ENCODE results near the gene CYB5A. TPM values are rescaled to one million over a fixed set of nuclear protein-coding genes. Genes with fewer than 3 reads are reported as not detected.
"Not testable (repeated sequence)": the region's sequence is repeated elsewhere in the genome, so short reads cannot be mapped to it uniquely, and the experiment has no call there.

CYB5A gene
- total RNA-seq, 4 donors from 2014 or later, result 53.8 to 118 (median 75.2) TPM

GRCh38 chr18:74310411-74310810, 18.6 kb upstream of the CYB5A start:
- TF ChIP-seq EP300 (IDR thresholded peaks at IDR 0.05) (no peak), POLR2AphosphoS5 (IDR thresholded peaks at IDR 0.05) (no peak)
- TF ChIP-seq, protein P1, sequence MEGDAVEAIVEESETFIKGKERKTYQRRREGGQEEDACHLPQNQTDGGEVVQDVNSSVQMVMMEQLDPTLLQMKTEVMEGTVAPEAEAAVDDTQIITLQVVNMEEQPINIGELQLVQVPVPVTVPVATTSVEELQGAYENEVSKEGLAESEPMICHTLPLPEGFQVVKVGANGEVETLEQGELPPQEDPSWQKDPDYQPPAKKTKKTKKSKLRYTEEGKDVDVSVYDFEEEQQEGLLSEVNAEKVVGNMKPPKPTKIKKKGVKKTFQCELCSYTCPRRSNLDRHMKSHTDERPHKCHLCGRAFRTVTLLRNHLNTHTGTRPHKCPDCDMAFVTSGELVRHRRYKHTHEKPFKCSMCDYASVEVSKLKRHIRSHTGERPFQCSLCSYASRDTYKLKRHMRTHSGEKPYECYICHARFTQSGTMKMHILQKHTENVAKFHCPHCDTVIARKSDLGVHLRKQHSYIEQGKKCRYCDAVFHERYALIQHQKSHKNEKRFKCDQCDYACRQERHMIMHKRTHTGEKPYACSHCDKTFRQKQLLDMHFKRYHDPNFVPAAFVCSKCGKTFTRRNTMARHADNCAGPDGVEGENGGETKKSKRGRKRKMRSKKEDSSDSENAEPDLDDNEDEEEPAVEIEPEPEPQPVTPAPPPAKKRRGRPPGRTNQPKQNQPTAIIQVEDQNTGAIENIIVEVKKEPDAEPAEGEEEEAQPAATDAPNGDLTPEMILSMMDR (IDR thresholded peaks at IDR 0.05), result peak; percentile 6 to 38 (median 28)
- ATAC-seq, result peak; percentile 51
- WGBS, 2 donors (ENCODE audit: low coverage in 1 of 2), result 31 to 56% methylated on average over 3 of the region's 3 CpGs

GRCh38 chr18:74303936-74304335, 12.2 kb upstream of the CYB5A start:
- Histone ChIP-seq H3K9me3 (no peaks in the 10 kb centered on the region), H3K27me3 (peaks cover 5% of the 10 kb centered on the region), H3K4me1 (no peaks in the 10 kb centered on the region), H3K4me3 (no peak overlapping the region), H3K36me3 (no peaks in the 10 kb centered on the region), H3K27ac (no peak overlapping the region)
- TF ChIP-seq, protein P1 (IDR thresholded peaks at IDR 0.05), result no peak
- no peak for TF ChIP-seq POLR2A (IDR thresholded peaks at IDR 0.05)
- no peak for ATAC-seq
- 69% methylated on average over 1 of the region's 1 CpG; no CpG with 5 or more reads in 1 of the 2 donors for WGBS, 2 donors (ENCODE audit: low coverage in 1 of 2)

More at GRCh38 chr18:74310411-74310810, 18.6 kb upstream of the CYB5A start:
- Histone ChIP-seq H3K27ac (no peak overlapping the region), H3K4me3 (no peak overlapping the region), H3K9me3 (no peaks in the 10 kb centered on the region), H3K36me3 (no peaks in the 10 kb centered on the region), H3K27me3 (peaks cover 5% of the 10 kb centered on the region), H3K4me1 (no peaks in the 10 kb centered on the region)

GRCh38 chr18:74303306-74303705, 11.5 kb upstream of the CYB5A start:
- TF ChIP-seq POLR2A (IDR thresholded peaks at IDR 0.05) (no peak), EP300 (IDR thresholded peaks at IDR 0.05) (no peak)
- H3K36me3 ChIP-seq, result no peaks in the 10 kb centered on the region
- no peaks in the 10 kb centered on the region for H3K4me1 ChIP-seq
- no peaks in the 10 kb centered on the region for H3K9me3 ChIP-seq
- no peak overlapping the region for H3K4me3 ChIP-seq
- peaks cover 5% of the 10 kb centered on the region for H3K27me3 ChIP-seq
- no peak overlapping the region for H3K27ac ChIP-seq
- no peak for ATAC-seq
- 54 to 57% methylated on average over 5 of the region's 5 CpGs for WGBS, 2 donors (ENCODE audit: low coverage in 1 of 2)

DNA sequence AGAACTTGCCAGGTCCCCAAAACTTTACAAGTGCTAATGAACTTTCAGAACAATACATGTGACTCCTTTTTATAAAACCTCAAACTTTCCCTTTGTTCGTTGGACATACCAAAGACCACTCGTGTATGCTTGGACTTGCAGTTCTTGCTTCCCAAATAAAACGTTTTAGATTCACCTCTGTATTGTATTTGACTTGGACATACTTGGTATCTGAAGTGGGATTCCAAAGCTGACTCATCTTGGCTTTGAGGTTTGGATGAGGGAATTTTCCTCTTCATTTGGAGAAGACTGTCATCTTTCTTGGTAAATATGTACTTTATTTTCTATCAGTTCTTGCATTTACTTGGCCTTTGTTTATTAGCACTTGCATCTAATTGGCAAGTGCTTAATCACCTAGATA, 8.0 kb upstream of the CYB5A start:
- no peak overlapping the region for H3K4me3 ChIP-seq
- no peak for TF ChIP-seq POLR2A (IDR thresholded peaks at IDR 0.05)
- TF ChIP-seq EP300 (IDR thresholded peaks at IDR 0.05), result no peak
- no peak for TF ChIP-seq POLR2AphosphoS5 (IDR thresholded peaks at IDR 0.05)
- ATAC-seq, result no peak

GRCh38 chr18:74299162-74299561, 7.4 kb upstream of the CYB5A start:
- no peak for TF ChIP-seq POLR2A (IDR thresholded peaks at IDR 0.05)
- no peak for TF ChIP-seq EP300 (IDR thresholded peaks at IDR 0.05)
- TF ChIP-seq POLR2AphosphoS5 (IDR thresholded peaks at IDR 0.05), result no peak
- TF ChIP-seq, protein P1 (IDR thresholded peaks at IDR 0.05), result no peak
- WGBS, 2 donors (ENCODE audit: low coverage in 1 of 2), result 83 to 85% methylated on average over 1 of the region's 1 CpG
- H3K27me3 ChIP-seq, result no peaks in the 10 kb centered on the region
- no peaks in the 10 kb centered on the region for H3K9me3 ChIP-seq
- ATAC-seq, result no peak
- H3K36me3 ChIP-seq, result no peaks in the 10 kb centered on the region
- H3K4me1 ChIP-seq, result no peaks in the 10 kb centered on the region
- H3K27ac ChIP-seq, result no peak overlapping the region
- H3K4me3 ChIP-seq, result no peak overlapping the region

More for the DNA sequence above, 8.0 kb upstream of the CYB5A start:
- no peaks in the 10 kb centered on the region for H3K36me3 ChIP-seq
- WGBS, 2 donors (ENCODE audit: low coverage in 1 of 2), result 46 to 65% methylated on average over 3 of the region's 3 CpGs
- no peaks in the 10 kb centered on the region for H3K9me3 ChIP-seq
- no peaks in the 10 kb centered on the region for H3K4me1 ChIP-seq
- H3K27me3 ChIP-seq, result no peaks in the 10 kb centered on the region
- H3K27ac ChIP-seq, result no peak overlapping the region

DNA sequence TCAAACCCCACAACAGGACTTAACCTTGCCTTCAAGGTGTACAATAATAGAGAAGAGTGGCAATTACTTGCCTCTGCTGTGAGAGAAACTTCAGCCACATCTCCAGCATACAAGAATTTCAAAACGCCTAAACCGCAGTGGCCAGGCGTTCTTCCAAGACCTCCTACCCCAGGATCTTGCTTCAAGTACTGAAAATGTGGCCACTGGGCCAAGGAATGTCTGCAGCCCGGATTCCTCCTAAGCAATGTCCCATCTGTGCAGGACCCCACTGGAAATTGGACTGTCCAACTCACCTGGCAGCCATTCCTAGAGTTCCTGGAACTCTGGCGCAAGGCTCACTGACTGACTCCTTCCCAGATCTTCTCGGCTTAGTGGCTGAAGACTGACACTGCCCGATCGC, 2.8 kb upstream of the CYB5A start:
- Histone ChIP-seq H3K4me3 (no peak overlapping the region), H3K27me3 (no peaks in the 10 kb centered on the region), H3K4me1 (peaks cover 0 to 28% (median 4%) of the 10 kb centered on the region in 3 donors), H3K9me3 (no peaks in the 10 kb centered on the region), H3K27ac (no peak overlapping the region), H3K36me3 (no peaks in the 10 kb centered on the region)
- TF ChIP-seq POLR2A (IDR thresholded peaks at IDR 0.05) (no peak), POLR2AphosphoS5 (IDR thresholded peaks at IDR 0.05) (no peak), EP300 (IDR thresholded peaks at IDR 0.05) (no peak)
- TF ChIP-seq, protein P1 (IDR thresholded peaks at IDR 0.05), result no peak
- no peak for ATAC-seq
- WGBS, 2 donors (ENCODE audit: low coverage in 1 of 2), result 76 to 90% methylated on average over 2 to 8 of the region's 8 CpGs

- not testable (repeated sequence) for H3K4me3 ChIP-seq, H3K36me3 ChIP-seq, H3K9me3 ChIP-seq, H3K27me3 ChIP-seq, ATAC-seq
- 98 to 100% methylated on average over 2 to 3 of the region's 3 CpGs for WGBS, 2 donors (ENCODE audit: low coverage in 1 of 2)
- Histone ChIP-seq H3K4me1 (peaks cover 0 to 42% (median 4%) of the 10 kb centered on the region in 3 donors), H3K27ac (peak overlapping the region in 2 of 4 donors; percentile 75 to 83)
These were observed 1.2 kb upstream of the CYB5A start for GRCh38 chr18:74292982-74293381.

Data from gastroesophageal sphincter (tissue), 4 donors.